ENCODE results near the gene TMEM150B. TPM values are rescaled to one million over a fixed set of nuclear protein-coding genes. Genes with fewer than 3 reads are reported as not detected.

The TMEM150B gene
- polyA plus RNA-seq, 1 of the 3 experiments (the other 2 are of a cell fraction): not detected

DNA sequence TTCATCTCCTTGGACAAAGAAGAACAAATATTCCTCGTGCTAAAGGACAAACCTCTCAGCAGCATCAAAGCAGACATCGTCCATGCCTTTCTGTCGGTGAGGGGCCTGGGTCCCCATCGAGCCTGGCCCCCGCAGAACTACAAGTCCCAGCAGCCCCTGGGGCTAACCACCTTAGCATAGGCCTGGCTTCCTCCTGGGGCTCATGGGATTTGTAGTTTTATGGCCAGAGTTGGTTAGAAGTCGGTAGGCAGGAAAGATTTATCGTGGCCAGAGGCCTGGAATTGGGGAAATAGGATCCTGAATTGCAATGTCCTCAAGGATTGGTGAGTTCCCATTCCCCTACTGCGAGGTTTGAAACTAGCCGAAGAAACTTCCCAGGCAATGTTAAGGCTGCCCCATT lies 19.6 kb downstream of the TMEM150B start:
- peak; percentile 84 for DNase-seq
- CTCF ChIA-PET: interaction anchor here (0.9 to 1.2 kb wide), 2 partner anchors 11 to 113 kb away, joined by 3 to 4 read pairs; no protein-coding TSS in a partner anchor
- TF ChIP-seq GABPA (IDR thresholded peaks at IDR 0.05; ENCODE audit: low read depth) (peak; percentile 65), NFIC (IDR thresholded peaks at IDR 0.05; ENCODE audit: borderline replicate concordance) (no peak), CHD2 (IDR thresholded peaks at IDR 0.05; ENCODE audit: low read length, partially characterized antibody) (peak; percentile 42), FOSL2 (IDR thresholded peaks at IDR 0.05; ENCODE audit: borderline replicate concordance, low read depth) (no peak)

DNA sequence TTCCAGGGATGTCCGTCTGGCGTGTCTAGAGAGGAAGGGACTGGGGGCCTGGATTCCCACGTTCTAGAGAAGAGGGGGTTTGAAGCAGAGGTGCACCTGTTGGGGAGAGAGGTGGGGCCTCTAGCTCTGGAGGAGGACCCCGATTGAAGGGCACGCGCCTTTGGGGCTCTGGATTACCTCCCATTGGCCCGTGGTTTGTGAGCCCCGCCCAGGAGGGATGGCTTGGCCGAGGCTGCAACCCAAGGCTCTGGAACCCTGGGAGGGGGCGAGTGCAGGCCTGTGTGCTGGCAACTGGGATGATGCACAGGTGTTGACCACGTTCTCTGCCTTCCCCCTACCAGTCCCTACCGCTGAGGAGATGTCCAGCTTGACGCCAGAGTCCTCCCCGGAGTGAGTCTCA lies 20.2 kb downstream of the TMEM150B start:
- H3K4me2 ChIP-seq: no peak overlapping the region
- peaks cover 0 to 8% of the 10 kb centered on the region in 2 experiments; a peak in 1 of 4 replicates for H3K4me1 ChIP-seq (ENCODE audit: control insufficient read depth in 1 of 2, insufficient read depth in 2 of 2, low read depth in 1 of 2, low read length in 1 of 2)
- H3K9me2 ChIP-seq: no peaks in the 10 kb centered on the region
- ChIA-PET POLR2A (no interaction called here), CTCF (interaction anchor here (1.2 kb wide), 1 partner anchor 10 kb away, joined by 4 read pairs; no protein-coding TSS in a partner anchor)
- no peak overlapping the region for H3K9ac ChIP-seq
- H3K9me3 ChIP-seq: no peaks in the 10 kb centered on the region
- H4K20me1 ChIP-seq (ENCODE audit: insufficient read depth): no peaks in the 10 kb centered on the region
- no peak overlapping the region for H3K4me3 ChIP-seq (ENCODE audit: low read depth in 2 of 2, low read length in 1 of 2)
- peaks cover 33 to 46% of the 10 kb centered on the region in 2 experiments for H3K36me3 ChIP-seq (replicated peaks in 1 of 2; ENCODE audit: control insufficient read depth in 1 of 2, insufficient read depth in 2 of 2, low read length in 1 of 2)
- DNase-seq: no peak
- H3K79me2 ChIP-seq (ENCODE audit: insufficient read depth): no peaks in the 10 kb centered on the region
- no peaks in the 10 kb centered on the region for H3K27me3 ChIP-seq (ENCODE audit: insufficient read depth)
- H3K27ac ChIP-seq (ENCODE audit: low read depth in 2 of 2, low read length in 1 of 2): no peak overlapping the region
- TF ChIP-seq RAD21 (IDR thresholded peaks at IDR 0.05; ENCODE audit: low read length): no peak
- no peak for TF ChIP-seq TCF12 (IDR thresholded peaks at IDR 0.05)
- TF ChIP-seq GATA2 (CRISPR knock-in tag; IDR thresholded peaks at IDR 0.05): no peak
- no peak for TF ChIP-seq FOXJ3 (CRISPR knock-in tag; IDR thresholded peaks at IDR 0.05)
- TF ChIP-seq FOSL2 (IDR thresholded peaks at IDR 0.05; ENCODE audit: borderline replicate concordance, low read depth): no peak
- TF ChIP-seq, protein P1, sequence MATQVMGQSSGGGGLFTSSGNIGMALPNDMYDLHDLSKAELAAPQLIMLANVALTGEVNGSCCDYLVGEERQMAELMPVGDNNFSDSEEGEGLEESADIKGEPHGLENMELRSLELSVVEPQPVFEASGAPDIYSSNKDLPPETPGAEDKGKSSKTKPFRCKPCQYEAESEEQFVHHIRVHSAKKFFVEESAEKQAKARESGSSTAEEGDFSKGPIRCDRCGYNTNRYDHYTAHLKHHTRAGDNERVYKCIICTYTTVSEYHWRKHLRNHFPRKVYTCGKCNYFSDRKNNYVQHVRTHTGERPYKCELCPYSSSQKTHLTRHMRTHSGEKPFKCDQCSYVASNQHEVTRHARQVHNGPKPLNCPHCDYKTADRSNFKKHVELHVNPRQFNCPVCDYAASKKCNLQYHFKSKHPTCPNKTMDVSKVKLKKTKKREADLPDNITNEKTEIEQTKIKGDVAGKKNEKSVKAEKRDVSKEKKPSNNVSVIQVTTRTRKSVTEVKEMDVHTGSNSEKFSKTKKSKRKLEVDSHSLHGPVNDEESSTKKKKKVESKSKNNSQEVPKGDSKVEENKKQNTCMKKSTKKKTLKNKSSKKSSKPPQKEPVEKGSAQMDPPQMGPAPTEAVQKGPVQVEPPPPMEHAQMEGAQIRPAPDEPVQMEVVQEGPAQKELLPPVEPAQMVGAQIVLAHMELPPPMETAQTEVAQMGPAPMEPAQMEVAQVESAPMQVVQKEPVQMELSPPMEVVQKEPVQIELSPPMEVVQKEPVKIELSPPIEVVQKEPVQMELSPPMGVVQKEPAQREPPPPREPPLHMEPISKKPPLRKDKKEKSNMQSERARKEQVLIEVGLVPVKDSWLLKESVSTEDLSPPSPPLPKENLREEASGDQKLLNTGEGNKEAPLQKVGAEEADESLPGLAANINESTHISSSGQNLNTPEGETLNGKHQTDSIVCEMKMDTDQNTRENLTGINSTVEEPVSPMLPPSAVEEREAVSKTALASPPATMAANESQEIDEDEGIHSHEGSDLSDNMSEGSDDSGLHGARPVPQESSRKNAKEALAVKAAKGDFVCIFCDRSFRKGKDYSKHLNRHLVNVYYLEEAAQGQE (IDR thresholded peaks at IDR 0.05; ENCODE audit: low read depth, low read length): no peak
- no peak for TF ChIP-seq CHD2 (IDR thresholded peaks at IDR 0.05; ENCODE audit: low read length, partially characterized antibody)
- TF ChIP-seq, protein P2, sequence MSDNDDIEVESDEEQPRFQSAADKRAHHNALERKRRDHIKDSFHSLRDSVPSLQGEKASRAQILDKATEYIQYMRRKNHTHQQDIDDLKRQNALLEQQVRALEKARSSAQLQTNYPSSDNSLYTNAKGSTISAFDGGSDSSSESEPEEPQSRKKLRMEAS (IDR thresholded peaks at IDR 0.05; ENCODE audit: low read depth): no peak
- TF ChIP-seq YY1 (IDR thresholded peaks at IDR 0.05; ENCODE audit: low read depth): no peak
- no peak for TF ChIP-seq POLR2AphosphoS5 (IDR thresholded peaks at IDR 0.05; ENCODE audit: low read depth, low read length)
- no peak for TF ChIP-seq NFIC (IDR thresholded peaks at IDR 0.05; ENCODE audit: borderline replicate concordance)
- no peak for TF ChIP-seq EP300 (IDR thresholded peaks at IDR 0.05; ENCODE audit: borderline replicate concordance in 1 of 2, low read depth in 1 of 2, low read length in 1 of 2)
- no peak for TF ChIP-seq RXRA (IDR thresholded peaks at IDR 0.05; ENCODE audit: borderline replicate concordance, low read depth)
- TF ChIP-seq FOXM1 (IDR thresholded peaks at IDR 0.05; ENCODE audit: low read depth): no peak
- H2AFZ ChIP-seq (ENCODE audit: low read depth): no peak overlapping the region
- no peaks in the 10 kb centered on the region for H3F3A ChIP-seq (replicated peaks; ENCODE audit: insufficient read depth)
- WGBS (ENCODE audit: low lambda C conversion rate): 90% methylated on average over 11 of the region's 14 CpGs

More for the DNA sequence above, 19.6 kb downstream of the TMEM150B start:
- Histone ChIP-seq H3K9me2 (no peaks in the 10 kb centered on the region), H3K9ac (no peak overlapping the region), H3K4me1 (ENCODE audit: control insufficient read depth in 1 of 2, insufficient read depth in 2 of 2, low read depth in 1 of 2, low read length in 1 of 2) (peaks cover 0 to 8% of the 10 kb centered on the region in 2 experiments; a peak in 1 of 4 replicates), H3K9me3 (no peaks in the 10 kb centered on the region), H2AFZ (ENCODE audit: low read depth) (no peak overlapping the region), H3F3A (replicated peaks; ENCODE audit: insufficient read depth) (no peaks in the 10 kb centered on the region), H3K4me2 (no peak overlapping the region), H3K27me3 (ENCODE audit: insufficient read depth) (no peaks in the 10 kb centered on the region), H4K20me1 (ENCODE audit: insufficient read depth) (no peaks in the 10 kb centered on the region), H3K27ac (ENCODE audit: low read depth in 2 of 2, low read length in 1 of 2) (no peak overlapping the region), H3K79me2 (ENCODE audit: insufficient read depth) (no peaks in the 10 kb centered on the region), H3K36me3 (replicated peaks in 1 of 2; ENCODE audit: control insufficient read depth in 1 of 2, insufficient read depth in 2 of 2, low read length in 1 of 2) (peaks cover 33 to 46% of the 10 kb centered on the region in 2 experiments), H3K4me3 (ENCODE audit: low read depth in 2 of 2, low read length in 1 of 2) (no peak overlapping the region)
- WGBS (ENCODE audit: low lambda C conversion rate): 76% methylated on average over 9 of the region's 9 CpGs
- POLR2A ChIA-PET: no interaction called here
